IMR-90 (cell line): ENCODE measurements around the gene ASRGL1. TPM values are rescaled to one million over a fixed set of nuclear protein-coding genes. Genes with fewer than 3 reads are reported as not detected.

Source experiments
- CHD1 ChIP-seq: IDR thresholded peaks from 2 replicates; pipeline ENCODE4 v1.6.1; 2012; ENCODE audit warnings: low read depth, low read length, improper control_type of control experiment
- FOS ChIP-seq: fragments of 150-350 bp; IDR thresholded peaks from 2 replicates; pipeline ENCODE4 v1.6.1; 2016; ENCODE audit warnings: low read depth, low read length
- MAFK ChIP-seq: IDR thresholded peaks from 2 replicates; pipeline ENCODE4 v1.6.1; 2012; ENCODE audit warnings: low read depth, low read length, improper control_type of control experiment
- MAZ ChIP-seq: IDR thresholded peaks from 2 replicates; pipeline ENCODE4 v1.6.1; 2012; ENCODE audit warnings: low read depth, mild to moderate bottlenecking, low read length, improper control_type of control experiment, moderate library complexity, borderline replicate concordance
- RAD21 ChIP-seq: IDR thresholded peaks from 2 replicates; pipeline ENCODE4 v1.6.1; 2012; ENCODE audit warnings: low read length, improper control_type of control experiment
- USF2 ChIP-seq: fragments of 150-350 bp; IDR thresholded peaks from 2 replicates; pipeline ENCODE4 v1.6.1; 2017; ENCODE audit warnings: mild to moderate bottlenecking, antibody characterized with exemption, low read length, low read depth
- polyA plus RNA-seq, 3 experiments: library from polyadenylated mRNA; depleted of rRNA; stranded (reverse); fragments of >200 nt; gene quantifications; 2 replicates each; pipeline ENCODE4 v1.2.3, GENCODE V29; 2012; ENCODE audit warnings: low replicate concordance in 1 of 3
- total RNA-seq: library from RNA; depleted of rRNA; stranded (reverse); fragments of >200 nt; gene quantifications from 2 replicates; pipeline ENCODE4 v1.2.3, GENCODE V29; 2012

The ASRGL1 gene
- total and polyA plus RNA-seq, 2 of the 4 experiments (the other 2 are of a cell fraction): 0.72 TPM; not detected in 1

DNA sequence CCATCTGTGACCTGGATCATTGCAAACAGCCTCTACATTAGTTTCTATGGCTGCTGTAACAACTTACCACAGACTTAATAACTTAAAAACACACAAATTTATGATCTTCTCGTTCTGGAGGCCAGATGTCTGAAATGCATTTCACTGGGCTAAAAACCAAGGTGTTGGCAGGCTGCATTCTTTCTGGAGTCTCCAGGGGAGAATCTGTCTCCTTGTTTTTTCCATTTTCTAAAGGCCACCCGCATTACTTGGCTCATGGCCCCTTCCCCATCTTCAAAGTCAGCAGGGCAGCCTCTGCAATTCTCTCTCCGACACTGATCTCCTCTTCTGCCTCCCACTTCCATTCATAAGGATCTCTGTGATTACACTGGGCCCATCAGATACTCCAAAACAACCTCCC, 93.2 kb downstream of the ASRGL1 start (continued):
- no peak for TF ChIP-seq USF2
- no peak for TF ChIP-seq CHD1
- TF ChIP-seq RAD21: no peak
- no peak for TF ChIP-seq MAZ
- TF ChIP-seq FOS: no peak
- TF ChIP-seq MAFK: no peak
